ENCODE measurements around the gene PCDHA10.

PCDHA10 gene

DNA sequence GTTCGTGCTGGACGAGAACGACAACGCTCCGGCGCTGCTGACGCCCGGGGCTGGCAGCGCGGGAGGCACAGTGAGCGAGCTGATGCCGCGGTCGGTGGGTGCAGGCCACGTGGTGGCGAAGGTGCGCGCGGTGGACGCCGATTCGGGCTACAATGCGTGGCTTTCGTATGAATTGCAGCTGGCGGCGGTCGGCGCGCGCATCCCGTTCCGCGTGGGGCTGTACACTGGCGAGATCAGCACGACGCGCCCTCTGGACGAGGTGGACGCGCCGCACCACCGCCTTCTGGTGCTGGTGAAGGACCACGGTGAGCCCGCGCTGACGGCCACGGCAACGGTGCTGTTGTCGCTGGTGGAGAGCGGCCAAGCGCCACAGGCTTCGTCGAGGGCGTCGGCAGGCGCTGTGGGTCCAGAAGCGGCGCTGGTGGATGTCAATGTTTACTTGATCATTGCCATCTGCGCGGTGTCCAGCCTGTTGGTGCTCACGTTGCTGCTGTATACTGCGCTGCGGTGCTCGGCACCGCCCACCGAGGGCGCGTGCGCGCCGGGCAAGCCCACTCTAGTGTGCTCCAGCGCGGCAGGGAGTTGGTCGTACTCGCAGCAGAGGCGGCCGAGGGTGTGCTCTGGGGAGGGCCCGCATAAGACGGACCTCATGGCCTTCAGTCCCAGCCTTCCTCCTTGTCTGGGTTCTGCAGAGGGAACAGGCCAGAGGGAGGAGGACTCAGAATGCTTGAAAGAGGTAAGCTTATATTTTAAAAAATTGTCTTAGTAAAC, 28.4 kb downstream of the PCDHA10 start:
- DNase-seq: no peak

- DNase-seq: no peak
These were observed 60.6 kb downstream of the PCDHA10 start for GRCh38 chr5:140916325-140916724.
